Body of pancreas (tissue), 4 donors: ENCODE data around the gene HMG20B. TPM values are rescaled to one million over a fixed set of nuclear protein-coding genes. Genes with fewer than 3 reads are reported as not detected.
"Not testable (repeated sequence)": the region's sequence is repeated elsewhere in the genome, so short reads cannot be mapped to it uniquely, and the experiment has no call there.

Source experiments
- ATAC-seq: fragments of 150-250 bp; one replicate; pipeline ENCODE4 v1.9.1; 2016
- DNase-seq, 4 donors: peaks; one replicate each; pipeline ENCODE4 v3.0.0-alpha.2; 2019
- H3K27ac ChIP-seq, 4 donors: fragments of 200-600 bp; sonication (generic); 1 replicate in 3 of 4; 2 replicates in 1 of 4; pipeline versions ENCODE4 v1.5.1 to v1.6.1; 2016 to 2019; ENCODE audit warnings: mild to moderate bottlenecking in 1 of 4, mixed read lengths in 1 of 4, moderate library complexity in 1 of 4
- H3K27me3 ChIP-seq, 2 donors: fragments of 200-600 bp; sonication (generic); one replicate each; pipeline ENCODE4 v1.6.0; 2016; ENCODE audit warnings: mild to moderate bottlenecking in 1 of 2
- H3K36me3 ChIP-seq, 2 donors: fragments of 200-600 bp; sonication (generic); replicated peaks in 1 of 2; 2 replicates each; pipeline ENCODE4 v1.5.1; 2016; ENCODE audit warnings: low read depth in 2 of 2; ENCODE audit not compliant: insufficient read depth in 1 of 2
- H3K4me1 ChIP-seq: fragments of 200-600 bp; sonication (generic); one replicate; pipeline ENCODE4 v1.6.0; 2016
- H3K4me3 ChIP-seq, 2 donors: fragments of 200-600 bp; sonication (generic); 1 replicate in 1 of 2; 2 replicates in 1 of 2; pipeline ENCODE4 v1.5.1; 2016 to 2019
- H3K9me3 ChIP-seq, 3 donors: fragments of 200-600 bp; sonication (generic); 1 replicate in 2 of 3; 2 replicates in 1 of 3; pipeline ENCODE4 v1.5.1; 2016
- POLR2A ChIP-seq, 3 donors: fragments of 450-650 bp; IDR thresholded peaks; one replicate each; pipeline ENCODE4 v1.6.1; 2016; ENCODE audit warnings: antibody characterized with exemption in 3 of 3, mild to moderate bottlenecking in 2 of 3
- WGBS, 2 donors: methylation state at CpG; one replicate each; pipeline ENCODE4 v1.1.5; 2017; 5-methylcytosine and 5-hydroxymethylcytosine counted together
- intact Hi-C: fragments of 100-400 bp; cut with DNase I; formaldehyde crosslinking; loops from one replicate; pipeline ENCODE4 v1.15.1; 2023
- total RNA-seq, 2 donors: library from RNA; depleted of rRNA; stranded (reverse); fragments of >200 nt; gene quantifications; one replicate each; pipeline ENCODE4 v1.1.0, GENCODE V29; 2016
- TF ChIP-seq, protein P1 (sequence below), 7 experiments: fragments of 450-650 bp in 4 of 7; fragments of 200-600 bp in 3 of 7; sonication (generic) in 3 of 7; IDR thresholded peaks; one replicate each; pipeline ENCODE4 v1.5.1; 2016 to 2019; ENCODE audit warnings: antibody characterized with exemption in 7 of 7

The HMG20B gene
- total RNA-seq, 2 donors from 2014 or later, result 66.7 to 91.0 TPM

DNA sequence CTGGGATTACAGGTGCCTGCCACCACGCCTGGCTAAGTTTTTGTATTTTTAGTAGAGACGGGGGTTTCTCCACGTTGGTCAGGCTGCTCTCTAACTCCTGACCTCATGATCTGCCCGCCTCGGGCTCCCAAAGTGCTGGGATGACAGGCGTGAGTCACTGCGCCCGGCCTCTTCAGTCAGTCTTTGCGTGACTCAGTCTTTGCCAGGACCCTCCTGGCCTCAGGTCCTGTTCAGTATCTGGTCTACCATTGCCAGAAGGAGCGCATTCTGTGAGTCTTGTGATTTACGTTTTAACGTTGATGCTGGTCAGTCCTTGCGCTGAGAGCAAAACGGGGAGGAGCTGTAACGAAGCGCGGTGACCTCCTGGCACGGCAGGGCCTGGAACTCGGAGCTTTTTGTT lies 7.6 kb upstream of the HMG20B start:
- Histone ChIP-seq H3K27me3 (no peaks in the 10 kb centered on the region), H3K27ac (no peak overlapping the region), H3K9me3 (no peaks in the 10 kb centered on the region), H3K36me3 (no peaks in the 10 kb centered on the region), H3K4me3 (no peak overlapping the region), H3K4me1 (no peaks in the 10 kb centered on the region)
- intact Hi-C loops, result no loop called here
- DNase-seq (no peak), ATAC-seq (no peak)
- no peak for TF ChIP-seq POLR2A (IDR thresholded peaks at IDR 0.05)
- TF ChIP-seq, protein P1, sequence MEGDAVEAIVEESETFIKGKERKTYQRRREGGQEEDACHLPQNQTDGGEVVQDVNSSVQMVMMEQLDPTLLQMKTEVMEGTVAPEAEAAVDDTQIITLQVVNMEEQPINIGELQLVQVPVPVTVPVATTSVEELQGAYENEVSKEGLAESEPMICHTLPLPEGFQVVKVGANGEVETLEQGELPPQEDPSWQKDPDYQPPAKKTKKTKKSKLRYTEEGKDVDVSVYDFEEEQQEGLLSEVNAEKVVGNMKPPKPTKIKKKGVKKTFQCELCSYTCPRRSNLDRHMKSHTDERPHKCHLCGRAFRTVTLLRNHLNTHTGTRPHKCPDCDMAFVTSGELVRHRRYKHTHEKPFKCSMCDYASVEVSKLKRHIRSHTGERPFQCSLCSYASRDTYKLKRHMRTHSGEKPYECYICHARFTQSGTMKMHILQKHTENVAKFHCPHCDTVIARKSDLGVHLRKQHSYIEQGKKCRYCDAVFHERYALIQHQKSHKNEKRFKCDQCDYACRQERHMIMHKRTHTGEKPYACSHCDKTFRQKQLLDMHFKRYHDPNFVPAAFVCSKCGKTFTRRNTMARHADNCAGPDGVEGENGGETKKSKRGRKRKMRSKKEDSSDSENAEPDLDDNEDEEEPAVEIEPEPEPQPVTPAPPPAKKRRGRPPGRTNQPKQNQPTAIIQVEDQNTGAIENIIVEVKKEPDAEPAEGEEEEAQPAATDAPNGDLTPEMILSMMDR (IDR thresholded peaks at IDR 0.05), result no peak
- WGBS, 2 donors, result 88 to 94% methylated on average over 9 to 18 of the region's 19 CpGs

DNA sequence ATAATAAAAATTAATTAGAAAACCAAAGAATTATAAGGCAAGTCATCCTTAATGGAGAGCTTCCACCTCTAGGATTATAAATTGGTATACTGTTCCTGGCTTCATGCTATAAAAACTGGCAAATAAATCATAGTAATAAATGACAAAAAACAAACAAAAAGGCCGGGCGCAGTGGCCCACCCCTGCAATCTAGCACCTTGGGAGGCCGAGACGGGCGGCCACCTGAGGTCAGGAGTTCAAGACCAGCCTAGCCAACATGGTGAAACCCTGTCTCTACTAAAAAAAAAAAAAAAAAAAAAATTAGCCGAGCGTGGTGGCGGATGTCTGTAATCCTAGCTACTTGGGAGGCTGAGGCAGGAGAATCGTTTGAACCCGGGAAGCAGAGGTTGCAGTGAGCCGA lies 2.7 kb upstream of the HMG20B start:
- WGBS, 2 donors, result 67 to 69% methylated on average over 11 of the region's 11 CpGs
- H3K4me1 ChIP-seq, result peaks cover 18% of the 10 kb centered on the region
- DNase-seq, H3K9me3 ChIP-seq, H3K27ac ChIP-seq, ATAC-seq, intact Hi-C loops, H3K36me3 ChIP-seq, H3K27me3 ChIP-seq, H3K4me3 ChIP-seq: not testable (repeated sequence)

DNA sequence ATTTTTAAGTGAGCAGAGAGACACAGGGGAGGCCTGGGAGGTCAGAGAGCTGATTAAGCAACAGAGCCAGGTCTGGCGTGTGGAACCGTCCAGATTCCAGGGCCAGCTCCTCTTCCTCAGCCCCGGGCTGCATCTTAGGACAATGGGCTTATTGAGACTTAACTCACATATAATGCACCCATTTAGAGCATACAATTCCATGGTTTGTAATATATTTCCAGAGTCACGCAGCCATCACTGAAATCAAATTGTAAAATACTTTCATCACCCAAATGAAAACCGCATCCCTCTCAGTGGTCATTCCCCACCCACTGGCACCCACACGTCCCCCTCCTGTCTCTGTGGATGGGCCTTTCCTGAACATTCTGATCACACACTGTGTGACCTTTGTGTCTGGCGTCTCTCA lies 2.1 kb upstream of the HMG20B start:
- H3K27ac ChIP-seq, result no peak overlapping the region
- ATAC-seq, result no peak
- H3K36me3 ChIP-seq, result no peaks in the 10 kb centered on the region
- 66 to 69% methylated on average over 7 of the region's 7 CpGs for WGBS, 2 donors
- H3K4me1 ChIP-seq, result peaks cover 18% of the 10 kb centered on the region
- no peak for TF ChIP-seq POLR2A (IDR thresholded peaks at IDR 0.05)
- TF ChIP-seq, protein P1 (IDR thresholded peaks at IDR 0.05), result no peak
- H3K9me3 ChIP-seq, result no peaks in the 10 kb centered on the region
- no peak for DNase-seq
- no peaks in the 10 kb centered on the region for H3K27me3 ChIP-seq
- intact Hi-C loops, result no loop called here
- no peak overlapping the region for H3K4me3 ChIP-seq

DNA sequence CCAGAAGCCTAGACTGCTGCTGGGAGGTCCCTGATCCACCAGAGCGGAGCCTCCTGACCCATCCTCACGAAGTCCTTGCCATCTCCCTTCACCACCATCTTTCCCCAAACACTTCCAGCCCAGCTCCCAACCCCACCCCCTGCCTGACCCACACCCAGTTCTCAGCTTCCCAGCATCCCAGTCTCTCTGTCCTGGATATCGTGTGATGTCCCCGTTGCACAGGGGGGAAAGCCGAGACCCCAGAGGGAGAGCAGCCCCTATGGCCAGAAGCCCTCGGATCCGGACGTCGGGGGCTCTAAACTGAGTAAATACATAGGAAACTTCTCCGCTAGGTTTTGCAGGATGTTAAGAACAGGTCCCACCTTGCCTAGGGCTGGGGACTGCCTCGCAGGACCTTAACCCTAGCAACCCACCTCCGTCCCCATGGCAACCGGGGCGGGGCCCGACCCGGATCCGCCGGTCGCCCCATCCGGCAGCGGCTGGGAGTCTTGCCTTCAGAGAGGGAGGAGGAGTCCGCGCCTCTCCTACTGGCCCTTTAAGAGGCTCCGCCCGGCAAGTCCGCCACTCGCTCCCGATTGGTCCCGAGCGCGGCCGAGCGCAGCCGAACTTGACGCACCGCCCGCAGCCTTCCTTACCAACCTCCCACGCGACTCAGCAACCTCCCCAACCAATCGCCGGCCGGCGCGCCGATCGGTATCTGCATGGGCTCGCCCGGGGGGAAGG lies 451 bp upstream of the HMG20B start:
- Histone ChIP-seq H3K36me3 (no peaks in the 10 kb centered on the region), H3K4me1 (peaks cover 18% of the 10 kb centered on the region), H3K27ac (peak overlapping the region in 1 of 4 donors; percentile 27), H3K9me3 (no peaks in the 10 kb centered on the region), H3K4me3 (peak overlapping the region in 1 of 2 donors; percentile 39), H3K27me3 (no peaks in the 10 kb centered on the region)
- ATAC-seq, result peak; percentile 97
- TF ChIP-seq, protein P1 (IDR thresholded peaks at IDR 0.05), result peak in 1 of 7 experiments; percentile 4
- no peak for TF ChIP-seq POLR2A (IDR thresholded peaks at IDR 0.05)
- peak; percentile 99 to 100 (median 99) for DNase-seq
- intact Hi-C loops, result no loop called here
- WGBS, 2 donors, result 3 to 4% methylated on average over 25 to 28 of the region's 48 CpGs

DNA sequence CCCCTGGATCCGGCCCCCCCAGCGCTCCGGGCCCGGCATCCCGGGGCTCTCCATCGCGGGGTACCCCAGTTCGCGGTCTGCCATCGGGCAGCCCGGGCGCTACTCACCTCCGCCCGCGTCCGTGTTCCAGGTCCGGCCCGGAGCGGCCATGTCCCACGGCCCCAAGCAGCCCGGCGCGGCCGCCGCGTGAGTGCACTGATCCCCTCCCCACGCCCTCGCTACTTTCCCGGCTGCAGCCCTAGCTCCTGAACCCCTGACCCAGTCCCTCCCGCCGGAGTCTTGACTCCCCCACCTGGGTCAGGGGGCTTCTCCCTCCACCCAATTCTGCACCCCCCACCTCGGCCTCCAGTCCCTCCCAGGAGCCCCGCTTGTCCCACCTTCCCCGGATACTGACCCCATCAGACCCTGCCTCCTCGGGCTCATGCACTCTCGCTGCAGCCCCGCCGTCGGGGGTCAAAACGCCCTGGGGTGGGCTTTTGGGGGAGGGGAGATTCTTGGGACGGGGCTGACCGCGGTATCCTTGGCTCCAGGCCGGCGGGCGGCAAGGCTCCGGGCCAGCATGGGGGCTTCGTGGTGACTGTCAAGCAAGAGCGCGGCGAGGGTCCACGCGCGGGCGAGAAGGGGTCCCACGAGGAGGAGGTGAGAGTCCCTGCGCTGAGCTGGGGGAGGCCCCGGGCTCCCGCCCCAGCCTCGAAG lies 566 bp downstream of the HMG20B start:
- Histone ChIP-seq H3K27me3 (no peaks in the 10 kb centered on the region), H3K36me3 (no peaks in the 10 kb centered on the region), H3K4me3 (peak overlapping the region; percentile 69 to 99), H3K9me3 (no peaks in the 10 kb centered on the region), H3K4me1 (peaks cover 18% of the 10 kb centered on the region), H3K27ac (peak overlapping the region; percentile 46 to 84 (median 78))
- WGBS, 2 donors, result 1% methylated on average over 25 to 60 of the region's 60 CpGs
- TF ChIP-seq POLR2A (IDR thresholded peaks at IDR 0.05), result no peak
- TF ChIP-seq, protein P1 (IDR thresholded peaks at IDR 0.05), result no peak
- intact Hi-C loops, result no loop called here
- ATAC-seq, result peak; percentile 5
- peak in 1 of 4 donors; percentile 31 for DNase-seq
